Retina (tissue), 1 donor: Measurements from ENCODE around the gene TPRN.

ENCODE experiments used
- DNase-seq: peaks from one replicate; pipeline ENCODE4 v3.0.0-alpha.2; 2016

The TPRN gene

GRCh38 chr9:137224830-137225694 lies 24.5 kb upstream of the TPRN start, which contains the start of gene CYSRT1:
Gene CYSRT1 (plus strand): TSS chr9:137225174. CDS start chr9:137225622, 448 bp downstream.
- DNase-seq: no peak

GRCh38 chr9:137223078-137223970 lies 22.8 kb upstream of the TPRN start:
- DNase-seq: peak; percentile 95

- no peak for DNase-seq
These were observed 21.9 kb upstream of the TPRN start, which contains the start of gene RNF208 for GRCh38 chr9:137222190-137223077. Gene RNF208 (minus strand): TSS chr9:137222240. CDS start chr9:137221212, 1,028 bp downstream.

- no peak for DNase-seq
These were observed 21.1 kb upstream of the TPRN start for GRCh38 chr9:137221506-137222111.

- no peak for DNase-seq
These were observed 20.6 kb upstream of the TPRN start for GRCh38 chr9:137221095-137221505.

- DNase-seq: no peak
These were observed 20.0 kb upstream of the TPRN start for GRCh38 chr9:137220317-137221094.

- no peak for DNase-seq
These were observed 19.3 kb upstream of the TPRN start for GRCh38 chr9:137219757-137220316.

GRCh38 chr9:137218754-137219271 lies 18.3 kb upstream of the TPRN start:
- no peak for DNase-seq

- DNase-seq: no peak
These were observed 17.7 kb upstream of the TPRN start for GRCh38 chr9:137218212-137218753.

- no peak for DNase-seq
These were observed 17.0 kb upstream of the TPRN start for GRCh38 chr9:137217276-137218211.

GRCh38 chr9:137216188-137216965 lies 15.8 kb upstream of the TPRN start:
- DNase-seq: no peak

GRCh38 chr9:137215196-137215986 lies 14.8 kb upstream of the TPRN start:
- DNase-seq: no peak

GRCh38 chr9:137214620-137215019 lies 14.1 kb upstream of the TPRN start:
- DNase-seq: no peak

GRCh38 chr9:137213160-137214060 lies 12.9 kb upstream of the TPRN start:
- DNase-seq: no peak

- DNase-seq: no peak
These were observed 12.0 kb upstream of the TPRN start for GRCh38 chr9:137212520-137212919.

- DNase-seq: no peak
These were observed 11.0 kb upstream of the TPRN start for GRCh38 chr9:137211532-137211931.
